ENCODE data around the gene STH.

Gene STH

DNA sequence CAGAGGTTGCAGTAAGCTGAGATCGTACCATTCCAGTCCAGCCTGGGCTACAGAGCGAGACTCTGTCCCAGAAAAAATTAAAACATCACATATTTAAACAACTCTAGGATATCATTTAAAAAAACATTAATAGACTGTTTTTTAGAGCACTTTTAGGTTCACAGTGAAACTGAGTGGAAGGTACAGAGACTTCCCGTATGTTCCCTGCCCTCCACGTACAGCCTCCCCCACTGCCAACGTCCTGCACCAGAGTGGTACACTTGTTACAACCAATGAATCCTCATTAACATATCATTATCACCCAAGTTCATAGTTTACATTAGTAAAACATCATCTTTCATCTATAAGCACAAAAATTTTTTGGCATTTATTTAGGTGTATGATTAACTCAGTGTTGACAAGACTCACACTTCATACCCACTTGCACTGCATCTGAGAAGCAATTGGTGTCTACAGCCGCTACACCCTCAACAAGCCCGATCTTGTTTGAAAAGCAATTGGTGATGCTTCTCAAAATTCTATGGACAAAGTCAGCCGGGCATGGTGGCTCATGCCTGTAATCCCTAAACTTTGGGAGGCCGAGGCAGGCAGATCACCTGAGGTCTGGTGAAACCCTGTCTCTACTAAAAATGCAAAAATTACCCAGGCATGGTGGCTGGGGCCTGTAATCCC is 39.9 kb upstream of the STH start:
- no peak overlapping the region for H3K4me3 ChIP-seq (ENCODE audit: low read depth, low read length)
- H3K27me3 ChIP-seq, result no peaks in the 10 kb centered on the region
- H3K36me3 ChIP-seq, result no peaks in the 10 kb centered on the region
- no peak for DNase-seq
- peaks cover 6% of the 10 kb centered on the region for H3K4me1 ChIP-seq
- TF ChIP-seq, protein P1, sequence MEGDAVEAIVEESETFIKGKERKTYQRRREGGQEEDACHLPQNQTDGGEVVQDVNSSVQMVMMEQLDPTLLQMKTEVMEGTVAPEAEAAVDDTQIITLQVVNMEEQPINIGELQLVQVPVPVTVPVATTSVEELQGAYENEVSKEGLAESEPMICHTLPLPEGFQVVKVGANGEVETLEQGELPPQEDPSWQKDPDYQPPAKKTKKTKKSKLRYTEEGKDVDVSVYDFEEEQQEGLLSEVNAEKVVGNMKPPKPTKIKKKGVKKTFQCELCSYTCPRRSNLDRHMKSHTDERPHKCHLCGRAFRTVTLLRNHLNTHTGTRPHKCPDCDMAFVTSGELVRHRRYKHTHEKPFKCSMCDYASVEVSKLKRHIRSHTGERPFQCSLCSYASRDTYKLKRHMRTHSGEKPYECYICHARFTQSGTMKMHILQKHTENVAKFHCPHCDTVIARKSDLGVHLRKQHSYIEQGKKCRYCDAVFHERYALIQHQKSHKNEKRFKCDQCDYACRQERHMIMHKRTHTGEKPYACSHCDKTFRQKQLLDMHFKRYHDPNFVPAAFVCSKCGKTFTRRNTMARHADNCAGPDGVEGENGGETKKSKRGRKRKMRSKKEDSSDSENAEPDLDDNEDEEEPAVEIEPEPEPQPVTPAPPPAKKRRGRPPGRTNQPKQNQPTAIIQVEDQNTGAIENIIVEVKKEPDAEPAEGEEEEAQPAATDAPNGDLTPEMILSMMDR (IDR thresholded peaks at IDR 0.05; ENCODE audit: low read depth, low read length), result no peak
- H3K9me3 ChIP-seq, result no peaks in the 10 kb centered on the region

DNA sequence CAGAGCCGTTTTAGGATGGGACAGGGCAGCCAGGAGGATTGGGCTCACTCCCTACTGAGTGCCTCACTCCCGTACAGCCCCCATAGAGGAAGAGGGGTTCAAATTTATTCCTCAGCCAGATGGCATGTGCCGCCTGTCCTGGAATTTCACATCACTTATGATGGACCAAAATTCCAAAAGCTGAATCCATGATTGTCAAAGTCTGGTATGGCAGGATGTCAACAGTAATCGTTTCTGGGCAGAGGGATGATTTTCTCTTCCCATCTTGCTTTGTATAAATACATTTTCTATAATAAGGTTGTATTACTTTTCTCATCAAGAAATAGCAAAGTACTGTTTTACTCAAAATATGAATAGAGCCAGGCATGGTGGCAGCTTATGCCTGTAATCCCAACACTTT is 38.7 kb upstream of the STH start:
- Histone ChIP-seq H3K4me3 (ENCODE audit: low read depth, low read length) (no peak overlapping the region), H3K9me3 (no peaks in the 10 kb centered on the region), H3K4me1 (peaks cover 6% of the 10 kb centered on the region), H3K36me3 (no peaks in the 10 kb centered on the region), H3K27me3 (no peaks in the 10 kb centered on the region)
- TF ChIP-seq, protein P1 (IDR thresholded peaks at IDR 0.05; ENCODE audit: low read depth, low read length), result no peak
- DNase-seq, result no peak

GRCh38 chr17:45961206-45961605 is 37.8 kb upstream of the STH start:
- DNase-seq, result no peak
- Histone ChIP-seq H3K4me1 (peaks cover 6% of the 10 kb centered on the region), H3K36me3 (no peaks in the 10 kb centered on the region), H3K4me3 (ENCODE audit: low read depth, low read length) (no peak overlapping the region), H3K27me3 (no peaks in the 10 kb centered on the region), H3K9me3 (no peaks in the 10 kb centered on the region)
- TF ChIP-seq, protein P1 (IDR thresholded peaks at IDR 0.05; ENCODE audit: low read depth, low read length), result no peak

DNA sequence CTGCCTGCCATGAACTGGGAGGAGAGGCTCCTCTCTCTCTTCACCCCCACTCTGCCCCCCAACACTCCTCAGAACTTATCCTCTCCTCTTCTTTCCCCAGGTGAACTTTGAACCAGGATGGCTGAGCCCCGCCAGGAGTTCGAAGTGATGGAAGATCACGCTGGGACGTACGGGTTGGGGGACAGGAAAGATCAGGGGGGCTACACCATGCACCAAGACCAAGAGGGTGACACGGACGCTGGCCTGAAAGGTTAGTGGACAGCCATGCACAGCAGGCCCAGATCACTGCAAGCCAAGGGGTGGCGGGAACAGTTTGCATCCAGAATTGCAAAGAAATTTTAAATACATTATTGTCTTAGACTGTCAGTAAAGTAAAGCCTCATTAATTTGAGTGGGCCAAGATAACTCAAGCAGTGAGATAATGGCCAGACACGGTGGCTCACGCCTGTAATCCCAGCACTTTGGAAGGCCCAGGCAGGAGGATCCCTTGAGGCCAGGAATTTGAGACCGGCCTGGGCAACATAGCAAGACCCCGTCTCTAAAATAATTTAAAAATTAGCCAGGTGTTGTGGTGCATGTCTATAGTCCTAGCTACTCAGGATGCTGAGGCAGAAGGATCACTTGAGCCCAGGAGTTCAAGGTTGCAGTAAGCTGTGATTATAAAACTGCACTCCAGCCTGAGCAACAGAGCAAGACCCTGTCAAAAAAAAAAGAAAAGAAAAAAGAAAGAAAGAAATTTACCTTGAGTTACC is 36.7 kb upstream of the STH start:
- Histone ChIP-seq H3K4me3 (ENCODE audit: low read depth, low read length) (no peak overlapping the region), H3K9me3 (no peaks in the 10 kb centered on the region), H3K36me3 (no peaks in the 10 kb centered on the region), H3K4me1 (peaks cover 6% of the 10 kb centered on the region), H3K27me3 (no peaks in the 10 kb centered on the region)
- no peak for DNase-seq
- TF ChIP-seq, protein P1 (IDR thresholded peaks at IDR 0.05; ENCODE audit: low read depth, low read length), result no peak

GRCh38 chr17:45963283-45963682 is 35.8 kb upstream of the STH start:
- Histone ChIP-seq H3K27me3 (no peaks in the 10 kb centered on the region), H3K4me3 (ENCODE audit: low read depth, low read length) (no peak overlapping the region), H3K4me1 (peaks cover 6% of the 10 kb centered on the region), H3K9me3 (no peaks in the 10 kb centered on the region), H3K36me3 (no peaks in the 10 kb centered on the region)
- no peak for DNase-seq
- TF ChIP-seq, protein P1 (IDR thresholded peaks at IDR 0.05; ENCODE audit: low read depth, low read length), result no peak

DNA sequence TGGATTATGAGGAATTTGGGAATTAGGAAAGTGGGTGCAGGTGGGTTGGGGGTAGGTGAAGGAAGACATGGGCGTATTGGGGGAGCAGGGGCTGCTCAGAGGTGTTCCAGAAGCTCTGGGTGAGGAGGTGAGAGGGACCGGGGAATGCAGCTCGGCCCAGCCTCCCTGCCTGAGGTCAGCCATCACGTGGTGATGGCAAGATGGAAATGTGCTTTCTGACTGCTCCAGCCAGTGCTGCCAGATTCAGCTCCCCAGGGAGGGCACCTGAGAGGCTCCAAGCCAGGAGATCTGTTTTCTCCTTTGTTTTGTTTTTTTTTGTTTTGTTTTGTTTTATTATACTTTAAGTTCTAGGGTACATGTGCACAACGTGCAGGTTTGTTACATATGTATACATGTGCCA is 35.2 kb upstream of the STH start:
- Histone ChIP-seq H3K4me1 (peaks cover 6% of the 10 kb centered on the region), H3K9me3 (no peaks in the 10 kb centered on the region), H3K4me3 (ENCODE audit: low read depth, low read length) (no peak overlapping the region), H3K27me3 (no peaks in the 10 kb centered on the region), H3K36me3 (no peaks in the 10 kb centered on the region)
- TF ChIP-seq, protein P1 (IDR thresholded peaks at IDR 0.05; ENCODE audit: low read depth, low read length), result no peak
- peak; percentile 64 for DNase-seq

Measured in BE2C (cell line).